Esophagus squamous epithelium (tissue), 5 donors: ENCODE results near the gene MOG. TPM values are rescaled to one million over a fixed set of nuclear protein-coding genes. Genes with fewer than 3 reads are reported as not detected.
"Not testable (repeated sequence)": the region's sequence is repeated elsewhere in the genome, so short reads cannot be mapped to it uniquely, and the experiment has no call there.

Experiments
- DNase-seq: peaks from one replicate; lab custom pipeline; 2025; lab: John Stamatoyannopoulos, UW
- H3K27ac ChIP-seq, 4 donors: fragments of 200-600 bp; sonication (generic); one replicate each; pipeline ENCODE4 v1.5.1; 2016 to 2019; ENCODE audit warnings: mild to moderate bottlenecking in 1 of 4
- H3K27me3 ChIP-seq, 4 donors: fragments of 200-600 bp; sonication (generic); 1 replicate in 3 of 4; 2 replicates in 1 of 4; pipeline versions ENCODE4 v1.5.1 to v1.6.0; 2017 to 2021; ENCODE audit warnings: antibody characterized with exemption in 1 of 4
- H3K36me3 ChIP-seq, 3 donors: fragments of 200-600 bp; sonication (generic); one replicate each; pipeline ENCODE4 v1.5.1; 2016 to 2019
- H3K4me1 ChIP-seq, 3 donors: fragments of 200-600 bp; sonication (generic); one replicate each; pipeline ENCODE4 v1.5.1; 2017 to 2019
- H3K4me3 ChIP-seq, 4 donors: fragments of 200-600 bp; sonication (generic); 1 replicate in 3 of 4; 2 replicates in 1 of 4; pipeline ENCODE4 v1.5.1; 2016 to 2019; ENCODE audit warnings: mild to moderate bottlenecking in 2 of 4, moderate library complexity in 1 of 4
- H3K9me3 ChIP-seq, 3 donors: fragments of 200-600 bp; sonication (generic); one replicate each; pipeline ENCODE4 v1.5.1; 2016 to 2019
- POLR2A ChIP-seq, 4 donors: fragments of 450-650 bp; IDR thresholded peaks; one replicate each; pipeline ENCODE4 v1.6.1; 2017; ENCODE audit warnings: antibody characterized with exemption in 4 of 4, mild to moderate bottlenecking in 4 of 4, moderate library complexity in 3 of 4
- WGBS, 2 donors: methylation state at CpG; one replicate each; pipeline ENCODE4 v1.1.5; 2018; 5-methylcytosine and 5-hydroxymethylcytosine counted together
- intact Hi-C: fragments of 100-400 bp; cut with DNase I; formaldehyde crosslinking; loops from one replicate; pipeline ENCODE4 v1.15.0; 2022
- total RNA-seq, 4 donors: library from RNA; depleted of rRNA; stranded (reverse); fragments of >200 nt; gene quantifications; one replicate each; pipeline ENCODE4 v1.1.0, GENCODE V29; 2016
- TF ChIP-seq, protein P1 (sequence below), 6 experiments: fragments of 450-650 bp in 4 of 6; fragments of 200-600 bp in 2 of 6; sonication (generic) in 2 of 6; IDR thresholded peaks; one replicate each; pipeline ENCODE4 v1.5.1; 2016 to 2019; ENCODE audit warnings: antibody characterized with exemption in 6 of 6, mild to moderate bottlenecking in 4 of 6, moderate library complexity in 4 of 6
- donor health status: DM: yes; HTN: yes; CAD: no.

MOG gene
- total RNA-seq, 4 donors from 2014 or later, result not detected

DNA sequence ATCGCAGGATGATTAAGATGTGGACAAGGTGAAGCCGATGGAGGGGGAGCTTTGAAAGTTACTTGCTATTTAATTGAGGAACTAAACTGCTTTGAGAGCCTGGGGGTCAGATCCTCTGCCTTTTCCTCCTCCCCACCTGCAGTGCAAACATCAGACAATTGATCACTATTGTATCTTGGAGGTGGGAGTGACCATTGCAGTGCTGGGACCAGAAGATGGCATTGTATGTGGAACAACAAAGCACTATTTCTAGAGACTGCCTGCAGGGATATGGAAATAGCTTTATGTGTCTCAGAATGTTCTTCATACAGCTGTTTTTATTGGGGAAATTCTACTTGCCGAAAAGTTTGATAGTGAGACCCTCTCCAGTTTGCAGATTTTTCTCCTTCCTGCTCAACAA, 4.2 kb downstream of the MOG start:
- Histone ChIP-seq H3K27ac (no peak overlapping the region), H3K9me3 (no peaks in the 10 kb centered on the region), H3K36me3 (no peaks in the 10 kb centered on the region), H3K4me1 (peaks cover 0 to 8% (median 0%) of the 10 kb centered on the region in 3 donors), H3K27me3 (peaks cover 0 to 33% (median 0%) of the 10 kb centered on the region in 4 donors), H3K4me3 (no peak overlapping the region)
- TF ChIP-seq, protein P1, sequence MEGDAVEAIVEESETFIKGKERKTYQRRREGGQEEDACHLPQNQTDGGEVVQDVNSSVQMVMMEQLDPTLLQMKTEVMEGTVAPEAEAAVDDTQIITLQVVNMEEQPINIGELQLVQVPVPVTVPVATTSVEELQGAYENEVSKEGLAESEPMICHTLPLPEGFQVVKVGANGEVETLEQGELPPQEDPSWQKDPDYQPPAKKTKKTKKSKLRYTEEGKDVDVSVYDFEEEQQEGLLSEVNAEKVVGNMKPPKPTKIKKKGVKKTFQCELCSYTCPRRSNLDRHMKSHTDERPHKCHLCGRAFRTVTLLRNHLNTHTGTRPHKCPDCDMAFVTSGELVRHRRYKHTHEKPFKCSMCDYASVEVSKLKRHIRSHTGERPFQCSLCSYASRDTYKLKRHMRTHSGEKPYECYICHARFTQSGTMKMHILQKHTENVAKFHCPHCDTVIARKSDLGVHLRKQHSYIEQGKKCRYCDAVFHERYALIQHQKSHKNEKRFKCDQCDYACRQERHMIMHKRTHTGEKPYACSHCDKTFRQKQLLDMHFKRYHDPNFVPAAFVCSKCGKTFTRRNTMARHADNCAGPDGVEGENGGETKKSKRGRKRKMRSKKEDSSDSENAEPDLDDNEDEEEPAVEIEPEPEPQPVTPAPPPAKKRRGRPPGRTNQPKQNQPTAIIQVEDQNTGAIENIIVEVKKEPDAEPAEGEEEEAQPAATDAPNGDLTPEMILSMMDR (IDR thresholded peaks at IDR 0.05), result no peak
- TF ChIP-seq POLR2A (IDR thresholded peaks at IDR 0.05), result no peak
- no peak for DNase-seq
- WGBS, 2 donors, result 60 to 62% methylated on average over 3 of the region's 3 CpGs
- intact Hi-C loops, result no loop called here

GRCh38 chr6:29661502-29662141, 4.7 kb downstream of the MOG start:
- intact Hi-C loops, H3K9me3 ChIP-seq, DNase-seq, H3K36me3 ChIP-seq, H3K27ac ChIP-seq, H3K4me1 ChIP-seq, H3K4me3 ChIP-seq: not testable (repeated sequence)
- 19 to 24% methylated on average over 8 to 12 of the region's 14 CpGs for WGBS, 2 donors
- H3K27me3 ChIP-seq, result peaks cover 0 to 34% (median 0%) of the 10 kb centered on the region in 4 donors

- Histone ChIP-seq H3K4me3 (no peak overlapping the region), H3K36me3 (no peaks in the 10 kb centered on the region), H3K9me3 (no peaks in the 10 kb centered on the region), H3K27ac (no peak overlapping the region), H3K27me3 (peaks cover 0 to 40% (median 0%) of the 10 kb centered on the region in 4 donors), H3K4me1 (peaks cover 0 to 4% (median 0%) of the 10 kb centered on the region in 3 donors)
- TF ChIP-seq, protein P1 (IDR thresholded peaks at IDR 0.05), result no peak
- no peak for TF ChIP-seq POLR2A (IDR thresholded peaks at IDR 0.05)
- intact Hi-C loops, result no loop called here
- WGBS, 2 donors, result 60 to 67% methylated on average over 5 of the region's 5 CpGs
- DNase-seq, result no peak
Measured at GRCh38 chr6:29663300-29664042, 6.6 kb downstream of the MOG start.

DNA sequence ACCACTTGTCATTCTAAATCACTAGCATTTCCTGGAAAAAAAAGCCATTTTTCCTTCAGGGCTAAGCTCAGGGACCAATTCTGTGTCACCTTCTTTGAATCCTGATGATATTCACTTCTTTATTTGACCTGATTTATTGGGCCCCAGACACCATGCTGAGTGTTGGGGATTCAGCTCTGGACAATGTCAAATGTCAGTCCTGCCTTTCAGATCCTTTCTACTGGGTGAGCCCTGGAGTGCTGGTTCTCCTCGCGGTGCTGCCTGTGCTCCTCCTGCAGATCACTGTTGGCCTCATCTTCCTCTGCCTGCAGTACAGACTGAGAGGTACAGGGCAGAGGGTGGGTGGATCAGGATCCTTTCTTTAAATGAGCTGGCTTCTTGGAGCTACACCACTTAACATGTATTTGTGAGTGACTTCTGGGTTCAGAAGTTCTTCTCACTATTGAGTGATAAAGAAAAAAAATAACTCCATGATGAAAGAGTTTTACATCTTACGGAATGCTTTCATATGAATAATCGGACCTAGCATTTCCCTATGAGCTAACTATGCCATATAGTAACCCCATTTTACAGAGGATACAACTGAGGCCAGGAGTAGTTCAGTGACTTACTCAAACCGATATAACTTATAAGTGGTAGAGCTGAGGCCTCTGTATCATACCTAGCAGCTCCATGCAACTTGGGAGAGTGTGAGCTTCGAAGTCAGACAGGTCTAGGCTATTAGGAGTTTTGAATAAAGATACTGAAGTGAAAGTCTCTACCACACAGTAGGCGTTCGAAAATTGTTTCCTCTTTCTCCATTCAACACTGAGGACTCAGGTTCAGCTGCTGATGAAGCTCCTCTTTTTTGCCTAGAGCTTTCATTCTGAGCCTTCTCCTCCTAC, 9.3 kb downstream of the MOG start:
- Histone ChIP-seq H3K9me3 (no peaks in the 10 kb centered on the region), H3K27me3 (peaks cover 0 to 48% (median 0%) of the 10 kb centered on the region in 4 donors), H3K4me3 (no peak overlapping the region), H3K27ac (no peak overlapping the region), H3K36me3 (no peaks in the 10 kb centered on the region), H3K4me1 (peaks cover 0 to 4% (median 0%) of the 10 kb centered on the region in 3 donors)
- intact Hi-C loops, result no loop called here
- DNase-seq, result no peak
- TF ChIP-seq, protein P1 (IDR thresholded peaks at IDR 0.05), result no peak
- no peak for TF ChIP-seq POLR2A (IDR thresholded peaks at IDR 0.05)
- 79 to 80% methylated on average over 6 to 8 of the region's 8 CpGs for WGBS, 2 donors

DNA sequence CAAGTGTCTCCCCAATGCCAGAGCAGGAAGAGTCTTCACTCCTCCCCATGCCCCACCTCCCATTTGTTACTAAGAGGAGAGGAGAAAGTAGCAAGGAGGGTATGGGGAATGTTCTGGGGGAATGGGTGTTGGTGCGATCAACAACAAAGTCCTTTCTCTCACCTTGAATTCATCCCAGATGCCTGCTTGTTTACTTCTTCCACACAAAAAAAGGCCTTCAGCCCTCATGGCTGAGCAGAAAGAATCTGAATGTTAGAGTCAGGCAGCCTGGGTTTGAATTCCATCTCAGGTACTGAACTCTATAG, 9.9 kb downstream of the MOG start:
- Histone ChIP-seq H3K4me1 (peaks cover 0 to 4% (median 0%) of the 10 kb centered on the region in 3 donors), H3K9me3 (no peaks in the 10 kb centered on the region), H3K27ac (no peak overlapping the region), H3K36me3 (no peaks in the 10 kb centered on the region), H3K4me3 (no peak overlapping the region), H3K27me3 (peaks cover 0 to 46% (median 0%) of the 10 kb centered on the region in 4 donors)
- DNase-seq, result no peak
- 89 to 100% methylated on average over 1 of the region's 1 CpG for WGBS, 2 donors
- TF ChIP-seq POLR2A (IDR thresholded peaks at IDR 0.05), result no peak
- TF ChIP-seq, protein P1 (IDR thresholded peaks at IDR 0.05), result no peak
- intact Hi-C loops, result no loop called here
